GM18520 (cell line): ENCODE data around the gene SPEN.
"Not testable (repeated sequence)": the region's sequence is repeated elsewhere in the genome, so short reads cannot be mapped to it uniquely, and the experiment has no call there.

ENCODE experiments used
- ATAC-seq: cut with Tn5 transposase; IDR thresholded peaks from one replicate; pipeline ENCODE4 v1.9.1; 2021; ENCODE audit not compliant: unreplicated experiment

Gene SPEN

DNA sequence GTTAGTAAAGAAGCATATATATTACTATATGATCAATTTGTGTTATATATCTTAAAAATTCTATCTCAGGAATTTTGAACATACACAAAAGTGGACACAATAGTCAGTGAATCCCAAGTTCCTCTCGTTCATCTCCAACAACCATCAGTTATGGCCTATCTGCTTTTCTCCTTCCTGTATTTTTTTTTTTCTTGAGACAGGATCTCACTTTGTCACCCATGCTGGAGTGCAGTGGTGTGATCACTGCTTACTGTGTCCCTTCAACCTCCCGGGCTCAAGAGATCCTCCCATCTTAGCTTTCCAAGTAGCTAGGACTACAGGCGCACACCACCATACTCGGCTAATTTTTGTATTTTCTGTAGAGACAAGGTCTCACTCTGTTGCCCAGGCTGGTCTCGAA is 9.4 kb downstream of the SPEN start:
- ATAC-seq, result no peak

DNA sequence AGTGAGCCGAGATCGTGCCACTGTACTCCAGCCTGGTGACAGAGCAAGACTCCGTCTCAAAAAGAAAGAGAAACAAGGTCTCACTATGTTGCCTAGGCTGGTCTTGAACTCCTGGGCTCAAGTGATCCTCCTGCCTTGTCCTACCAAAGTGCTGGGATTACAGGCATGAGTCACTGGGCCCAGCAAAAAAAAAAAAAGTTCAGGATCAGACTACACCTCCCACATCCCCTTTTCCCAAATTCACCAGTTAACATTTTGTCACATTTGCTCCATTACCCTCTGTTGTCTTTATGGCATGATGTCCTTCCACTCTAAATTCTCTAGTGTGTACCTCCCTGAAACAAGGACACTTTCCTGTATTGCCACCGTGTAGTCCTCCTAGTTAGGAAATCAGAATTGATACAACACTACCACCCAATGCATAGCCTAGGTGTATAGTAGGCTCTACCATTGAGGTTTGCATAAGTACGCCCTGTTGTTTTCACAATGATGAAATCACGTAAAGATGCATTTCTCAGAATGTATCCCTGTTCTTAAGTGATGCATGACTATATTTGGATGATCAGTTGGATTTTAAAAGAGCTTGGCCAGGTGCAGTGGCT is 10.7 kb downstream of the SPEN start:
- no peak for ATAC-seq

DNA sequence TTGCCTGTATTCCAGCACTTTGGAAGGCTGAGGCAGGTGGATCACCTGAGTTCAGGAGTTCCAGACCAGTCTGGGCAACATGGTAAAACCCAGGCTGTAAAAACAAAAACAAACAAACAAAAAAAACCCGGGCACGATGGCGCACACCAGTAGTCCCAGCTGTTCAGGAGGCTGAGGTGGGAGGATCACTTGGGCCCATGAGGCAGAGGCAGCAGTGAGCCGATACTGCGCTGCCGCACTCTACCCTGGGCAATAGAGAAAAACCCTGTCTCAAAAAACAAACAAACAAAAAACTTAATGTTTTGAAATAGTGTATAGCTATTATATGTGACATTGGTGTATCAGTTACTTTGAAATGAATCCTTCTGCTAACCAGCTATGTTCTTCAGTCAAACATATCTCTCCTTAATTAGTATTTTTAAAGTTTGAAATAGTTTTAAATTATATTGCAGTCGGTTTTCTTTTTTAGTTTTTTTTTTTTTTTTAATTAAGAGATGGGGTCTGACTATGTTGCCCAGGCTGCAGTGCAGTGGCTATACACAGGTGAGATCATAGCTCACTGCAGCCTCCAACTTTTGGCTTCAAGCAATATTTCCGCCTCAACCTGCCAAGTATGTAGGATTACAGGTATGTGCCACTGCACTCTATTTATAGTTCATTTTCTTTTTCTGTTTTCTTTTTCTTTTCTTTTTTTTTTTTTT is 11.3 kb downstream of the SPEN start:
- ATAC-seq, result no peak

DNA sequence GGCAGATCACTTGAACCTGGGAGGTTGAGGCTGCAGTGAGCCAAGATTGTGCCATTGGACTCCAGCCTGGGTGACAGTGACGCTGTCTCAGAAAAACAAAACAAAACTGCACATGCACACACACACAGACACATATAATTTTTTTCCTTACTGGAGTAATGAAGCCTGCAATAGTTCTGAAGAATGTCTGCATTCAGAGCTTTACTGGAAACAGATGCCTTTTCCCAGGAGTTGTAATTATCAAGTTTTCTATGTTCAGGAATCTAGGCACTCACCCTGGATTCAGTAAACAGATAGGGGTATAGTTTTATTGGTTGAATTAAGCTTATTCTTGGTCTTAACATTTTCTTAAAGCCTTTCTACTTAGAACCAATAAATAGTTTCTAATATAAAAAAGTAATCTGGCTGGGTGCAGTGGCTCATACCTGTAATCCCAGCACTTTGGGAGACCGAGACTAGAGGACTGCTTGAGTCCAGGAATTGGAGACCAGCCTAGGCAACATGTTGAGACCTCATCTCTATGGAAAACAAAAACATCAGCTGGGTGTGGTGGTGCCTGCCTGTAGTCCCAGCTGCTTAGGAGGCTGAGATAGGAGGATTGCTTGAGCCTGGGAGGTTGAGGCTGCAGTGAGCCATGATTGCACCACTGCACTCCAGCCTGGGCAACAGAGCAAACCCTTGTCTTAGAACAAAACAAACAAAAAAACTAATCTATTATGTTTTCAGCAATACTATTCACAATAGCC is 15.8 kb downstream of the SPEN start:
- no peak for ATAC-seq

DNA sequence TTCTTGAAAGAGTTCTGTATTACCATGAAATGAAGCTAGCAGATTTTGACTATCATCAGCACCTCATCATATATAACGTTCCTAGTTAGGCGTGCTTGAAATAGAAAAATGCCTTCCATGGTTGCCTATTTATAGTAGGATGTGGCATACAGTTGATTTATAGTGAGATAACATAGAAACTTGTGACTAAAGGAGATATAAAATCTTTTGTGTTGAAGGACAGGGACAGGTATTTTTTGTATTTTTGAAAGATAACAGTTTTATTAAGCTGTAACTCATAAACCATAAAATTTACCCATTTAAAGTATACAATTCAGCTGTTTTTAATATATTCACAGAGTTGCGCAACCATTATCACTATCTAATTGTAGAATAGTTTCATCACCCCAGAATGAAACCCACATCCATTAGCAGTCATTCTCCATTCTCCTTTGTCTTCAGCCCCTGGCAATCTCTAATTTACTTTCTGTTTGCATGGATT is 19.3 kb downstream of the SPEN start:
- ATAC-seq, result no peak

DNA sequence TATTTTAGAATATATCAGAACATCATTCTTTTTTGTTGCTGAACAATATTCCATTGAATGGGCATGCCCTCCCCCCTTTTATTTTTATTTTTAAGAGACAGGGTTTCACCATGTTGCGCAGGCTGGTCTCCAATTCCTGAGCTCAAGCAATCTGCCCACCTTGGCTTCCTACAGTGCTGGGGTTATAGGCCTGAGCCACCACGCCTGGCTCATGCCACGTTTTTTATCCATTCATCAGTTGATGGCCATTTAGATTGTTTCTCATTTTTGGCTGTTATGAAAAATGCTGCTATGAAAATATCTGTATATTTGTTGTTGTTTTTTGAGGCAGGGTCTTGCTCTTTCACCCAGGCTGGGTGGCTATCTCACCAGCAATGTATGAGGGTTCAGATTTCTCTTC is 19.8 kb downstream of the SPEN start:
- ATAC-seq, result no peak

DNA sequence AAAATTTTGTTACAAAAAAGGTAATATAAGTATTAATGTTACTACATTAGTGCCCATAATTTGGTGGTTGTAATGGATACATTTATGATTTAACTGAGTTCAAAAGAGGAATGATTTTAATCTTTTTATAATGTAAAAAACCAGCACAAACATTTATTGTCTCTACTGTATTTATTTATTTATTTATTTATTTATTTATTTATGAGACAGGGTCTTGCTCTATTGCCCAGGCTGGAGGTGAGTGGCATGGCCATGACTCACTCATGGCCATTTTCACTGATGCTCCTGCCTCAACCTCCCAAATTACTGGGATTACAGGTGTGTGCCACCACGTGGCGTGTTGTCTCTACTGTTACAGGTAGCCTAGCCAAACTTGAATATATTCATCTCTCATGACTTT is 21.9 kb downstream of the SPEN start:
- ATAC-seq, result no peak

DNA sequence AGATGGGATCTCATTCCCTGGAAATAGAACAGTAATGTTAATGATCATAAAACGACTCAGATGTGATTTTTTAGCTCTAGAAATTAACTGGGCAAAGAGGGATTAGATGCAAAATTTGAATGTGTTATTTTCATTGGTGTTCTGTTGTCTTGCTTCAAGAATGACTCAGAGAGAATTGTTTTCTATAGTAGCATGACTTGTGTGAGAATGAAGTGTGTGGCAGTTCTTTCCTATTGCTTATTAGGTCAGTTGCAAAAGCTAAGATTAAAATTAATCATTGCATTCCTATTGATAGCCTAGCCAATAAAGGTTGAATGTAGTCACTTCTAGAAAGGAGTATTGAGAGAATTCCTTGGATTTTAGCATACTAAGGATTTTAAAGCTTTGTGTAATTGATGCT is 22.9 kb downstream of the SPEN start:
- no peak for ATAC-seq

DNA sequence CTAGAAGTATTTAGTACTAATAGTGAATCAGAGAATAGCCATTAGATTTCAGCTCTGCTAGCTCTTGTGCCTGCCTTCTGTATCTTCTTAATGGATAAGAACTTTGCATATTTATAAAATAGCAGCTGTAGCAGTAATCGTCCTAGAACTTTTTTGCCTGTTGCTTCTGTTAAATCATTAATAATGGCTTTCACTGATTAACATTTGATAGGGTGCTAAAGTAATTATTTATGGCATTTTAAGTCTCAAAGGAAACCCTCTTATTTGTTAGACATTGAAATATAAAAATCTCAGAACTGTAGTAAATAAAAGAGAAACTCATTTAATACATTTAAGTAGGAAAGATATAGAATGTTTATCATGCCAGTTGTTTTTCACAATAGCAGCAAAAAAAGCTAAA is 27.0 kb downstream of the SPEN start:
- ATAC-seq, result no peak

DNA sequence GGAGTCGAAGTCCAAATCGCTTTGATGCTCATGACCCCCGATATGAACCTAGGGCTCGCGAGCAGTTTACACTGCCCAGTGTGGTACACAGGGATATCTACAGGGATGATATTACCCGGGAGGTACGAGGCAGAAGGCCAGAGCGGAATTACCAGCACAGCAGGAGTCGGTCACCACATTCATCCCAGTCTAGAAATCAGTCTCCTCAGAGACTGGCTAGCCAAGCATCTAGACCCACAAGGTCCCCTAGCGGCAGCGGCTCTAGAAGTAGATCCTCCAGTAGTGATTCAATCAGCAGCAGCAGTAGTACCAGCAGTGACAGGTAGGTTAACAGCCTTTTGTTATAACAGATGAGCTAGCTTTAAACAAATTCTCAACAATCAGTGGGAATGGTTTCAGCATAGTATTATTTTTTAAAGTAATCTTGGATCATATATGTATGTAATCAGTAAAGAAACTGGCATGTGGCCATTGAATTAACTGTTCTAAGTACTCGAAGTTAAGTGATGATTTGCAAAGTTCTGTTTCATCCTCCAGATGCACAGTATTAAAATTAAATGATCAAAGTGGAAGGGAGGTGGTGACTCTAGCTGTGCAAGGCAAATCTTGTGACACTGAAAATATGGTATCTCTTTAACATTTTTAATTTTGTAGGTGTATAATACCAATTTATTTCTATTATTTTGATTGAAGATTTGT is 29.0 kb downstream of the SPEN start:
- no peak for ATAC-seq

DNA sequence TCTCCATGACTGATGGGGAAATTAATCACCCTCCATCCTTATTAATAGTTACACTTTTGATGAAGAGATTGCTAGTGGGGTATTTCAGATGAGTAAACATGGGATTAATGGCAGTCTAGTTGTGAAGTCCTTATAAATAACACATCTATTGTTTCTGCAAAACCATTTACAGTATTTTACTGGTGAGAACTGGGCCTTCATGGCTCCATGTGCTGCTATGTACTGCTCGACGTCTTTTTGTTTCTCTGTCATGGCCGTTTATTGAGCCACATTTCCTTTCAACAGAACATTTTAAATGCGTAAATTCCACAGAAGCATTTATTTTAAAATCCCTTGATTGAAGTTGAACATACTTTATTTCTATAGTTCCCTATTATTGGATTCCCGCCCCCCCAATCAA is 34.5 kb downstream of the SPEN start:
- ATAC-seq, result no peak

DNA sequence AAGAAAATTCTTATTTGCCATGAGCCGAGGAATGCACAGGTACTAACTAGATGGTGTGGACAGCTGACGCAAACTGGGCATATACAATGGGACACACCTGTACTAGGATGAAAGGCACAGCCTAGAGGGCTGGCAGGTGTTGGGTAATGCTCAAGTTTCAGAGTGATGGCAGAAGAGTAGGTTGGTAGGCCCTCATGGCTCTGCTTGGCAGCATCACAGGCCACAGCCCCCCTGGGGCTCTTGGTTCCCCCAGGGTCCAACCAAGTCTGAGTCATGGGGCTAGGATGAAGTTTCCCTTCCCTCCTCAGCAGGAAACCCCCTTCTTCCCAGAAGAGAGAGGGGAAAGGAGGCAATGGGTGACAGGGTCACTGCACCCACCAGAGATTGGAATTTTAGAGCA is 35.2 kb downstream of the SPEN start:
- ATAC-seq, result no peak

DNA sequence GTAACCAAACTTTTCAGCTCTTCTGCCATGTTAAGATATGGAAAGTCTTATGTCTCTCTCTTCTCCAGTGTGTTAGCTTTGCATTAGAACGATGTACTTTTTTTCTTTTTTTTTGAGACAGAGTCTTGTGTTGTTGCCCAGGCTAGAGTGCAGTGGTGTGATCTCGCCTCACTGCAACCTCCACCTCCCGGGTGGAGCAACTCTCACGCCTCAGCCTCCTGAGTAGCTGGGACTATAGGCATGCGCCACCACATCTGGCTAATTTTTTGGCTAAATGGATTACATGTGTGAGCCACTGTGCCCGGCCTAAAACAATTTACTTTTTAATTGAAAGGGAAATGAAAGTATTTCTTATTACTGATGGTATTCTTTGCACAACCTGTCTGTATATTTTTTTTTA is 35.8 kb downstream of the SPEN start:
- ATAC-seq, result no peak

DNA sequence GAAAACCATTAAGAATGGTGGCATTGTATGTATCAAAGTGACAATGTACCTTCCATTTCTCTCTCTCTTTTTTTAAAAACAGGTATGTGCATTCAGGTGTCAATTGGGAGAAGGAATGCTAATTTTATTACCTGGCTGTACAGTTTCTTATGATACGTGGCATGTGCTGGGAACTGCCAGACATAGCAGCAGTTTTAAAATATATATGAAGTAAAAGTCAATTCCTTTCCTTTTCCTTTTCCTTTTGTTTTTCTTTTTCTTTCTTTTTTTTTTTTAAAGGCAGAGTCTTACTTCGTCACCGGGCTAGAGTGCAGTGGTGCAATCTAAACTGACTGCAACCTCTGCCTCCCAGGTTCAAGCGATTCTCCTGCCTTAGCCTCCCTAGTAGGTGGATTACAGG is 37.0 kb downstream of the SPEN start:
- no peak for ATAC-seq

DNA sequence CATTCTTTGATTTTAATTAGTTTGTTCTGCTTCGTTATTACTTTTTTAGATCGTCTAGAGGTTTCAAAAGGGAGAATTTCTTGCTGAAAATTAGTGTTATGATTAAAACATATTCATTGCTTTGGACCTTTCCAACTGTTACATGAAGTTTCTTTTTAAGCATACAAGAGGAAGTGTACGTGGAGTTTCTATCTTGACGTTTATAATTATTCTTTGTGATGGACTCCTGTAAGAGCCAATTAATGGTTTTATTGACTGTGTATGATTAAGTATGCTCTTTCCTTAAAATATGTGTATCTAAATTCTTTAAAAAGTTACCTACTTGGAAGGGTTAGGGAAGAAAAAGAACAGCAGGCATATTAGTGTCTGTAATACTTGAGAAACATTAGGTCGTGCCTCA is 37.8 kb downstream of the SPEN start:
- ATAC-seq, result no peak

DNA sequence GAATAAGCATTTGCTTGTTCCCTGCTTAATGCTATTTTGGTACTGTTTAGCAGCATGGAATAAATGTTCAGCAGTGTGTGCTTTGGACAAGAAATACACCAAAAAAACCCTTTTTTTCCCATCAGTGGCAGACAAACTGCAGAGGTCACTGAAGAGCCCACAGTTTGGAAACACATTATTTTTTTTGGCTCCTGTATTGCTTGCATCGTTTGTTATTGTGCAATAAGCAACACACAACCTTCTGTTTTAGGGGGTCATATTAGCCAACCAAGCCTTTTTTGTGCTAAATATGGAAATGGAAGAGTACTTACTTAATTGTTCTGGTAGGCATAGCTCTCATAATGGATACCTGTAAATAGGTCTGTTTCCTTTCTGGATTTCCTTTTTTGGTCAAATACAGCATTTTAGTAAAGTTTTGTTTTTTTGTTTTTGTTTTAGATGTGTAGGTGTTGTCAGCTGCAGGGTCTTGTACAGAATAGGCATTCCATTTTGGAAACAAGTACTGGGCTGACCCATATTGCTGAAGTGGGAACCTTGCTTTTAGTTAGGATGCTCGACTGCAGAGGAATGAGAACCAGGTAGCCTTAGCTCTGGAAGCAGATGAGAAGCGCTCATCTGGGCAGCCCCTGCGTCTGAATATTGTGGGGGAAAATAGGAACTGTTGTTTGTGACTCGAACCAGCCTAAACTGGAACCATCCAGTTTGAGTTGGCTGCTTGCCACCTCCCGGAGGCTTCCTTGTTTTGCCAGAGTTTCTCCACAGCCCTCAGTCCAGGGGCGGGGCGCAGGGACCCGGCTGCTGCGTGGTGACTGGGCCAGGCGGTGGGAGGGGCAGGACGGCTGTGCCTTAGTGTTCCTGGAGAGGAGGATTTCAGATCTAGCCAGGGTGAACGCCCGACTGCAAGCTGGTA is 38.4 kb downstream of the SPEN start:
- ATAC-seq, result no peak

DNA sequence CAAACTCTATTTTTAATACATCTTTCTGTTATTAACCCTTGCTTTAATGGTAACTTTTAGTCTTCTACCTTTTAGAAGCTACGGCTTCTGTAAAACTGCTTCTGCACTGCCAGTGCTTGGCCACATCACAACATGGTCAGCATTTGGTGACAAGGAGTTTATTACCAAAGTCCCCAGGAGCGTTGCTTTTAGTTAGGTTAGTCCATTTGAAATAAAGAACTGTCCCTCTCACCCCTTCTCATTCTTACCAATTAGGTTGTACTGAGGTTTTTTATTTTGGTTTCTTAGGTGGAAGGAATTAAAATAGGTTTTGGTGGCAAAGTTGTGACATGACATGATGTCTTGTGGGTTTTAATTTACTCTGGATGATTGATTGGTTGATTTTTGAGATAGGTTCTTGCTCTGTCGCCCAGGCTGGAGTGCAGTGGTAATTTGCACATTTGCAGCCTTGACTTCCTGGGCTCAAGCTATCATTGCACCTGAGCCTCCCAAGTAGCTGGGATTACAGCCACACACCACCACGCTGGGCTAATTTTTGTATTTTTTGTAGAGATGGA is 39.2 kb downstream of the SPEN start:
- no peak for ATAC-seq

DNA sequence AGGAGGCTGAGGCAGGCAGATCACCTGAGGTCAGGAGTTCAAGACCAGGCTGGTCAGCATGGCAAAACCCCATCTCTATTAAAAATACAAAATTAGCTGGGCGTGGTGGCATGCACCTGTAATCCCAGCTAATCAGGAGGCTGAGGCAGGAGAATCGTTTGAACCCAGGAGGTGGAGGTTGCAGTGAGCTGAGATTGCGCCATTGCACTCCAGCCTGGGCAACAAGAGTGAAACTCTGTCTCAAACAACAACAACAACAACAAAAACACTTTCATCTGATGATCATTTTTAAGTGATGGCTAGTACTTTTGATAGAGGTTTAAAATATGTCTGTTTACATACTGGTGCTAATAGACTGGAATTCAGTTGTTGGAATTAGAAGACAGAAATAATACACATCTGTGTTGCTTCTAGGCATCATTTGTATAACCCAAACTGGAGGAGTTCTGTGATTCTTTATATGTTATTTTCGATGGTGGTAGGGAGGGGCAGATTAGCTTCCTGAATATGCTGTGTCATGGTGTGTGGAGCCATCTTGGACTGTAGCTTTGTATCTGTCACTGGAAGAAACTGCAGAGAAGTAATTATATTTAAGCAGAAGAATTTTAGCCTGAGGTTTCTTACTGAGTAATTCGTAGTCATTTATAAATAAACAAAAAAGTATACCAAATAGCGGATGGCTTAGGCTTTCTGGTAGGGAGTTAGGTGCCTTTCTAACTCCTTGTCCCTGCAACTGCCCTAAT is 45.5 kb downstream of the SPEN start:
- not testable (repeated sequence) for ATAC-seq

DNA sequence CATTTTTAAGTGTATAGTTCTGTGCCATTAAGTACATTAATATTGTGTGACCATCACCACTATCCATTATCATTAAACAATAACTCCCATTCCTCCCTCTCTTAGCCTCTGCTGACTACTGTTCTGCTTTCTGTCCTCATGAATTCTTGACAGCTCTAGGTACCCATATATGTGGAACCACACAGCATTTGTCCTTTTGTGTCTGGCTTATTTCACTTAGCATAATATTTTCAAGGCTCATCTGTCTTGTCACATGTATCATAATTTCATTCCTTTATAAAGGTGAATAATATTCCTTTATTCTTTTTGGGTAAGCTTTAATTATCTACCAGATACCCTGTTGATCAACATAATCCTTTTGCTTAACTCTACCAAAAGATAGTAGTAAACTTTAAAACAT is 47.7 kb downstream of the SPEN start:
- no peak for ATAC-seq
